Measurements from ENCODE around the gene TMEM101. TPM values are rescaled to one million over a fixed set of nuclear protein-coding genes. Genes with fewer than 3 reads are reported as not detected.

Gene TMEM101
- total and polyA plus RNA-seq, 4 donors = 28.7 to 43.5 (median 33.1) TPM

GRCh38 chr17:43979671-43980070, 35.1 kb downstream of the TMEM101 start:
- no peak for TF ChIP-seq CTCF (IDR thresholded peaks at IDR 0.05; ENCODE audit: control extremely low read depth, extremely low read depth)
- Histone ChIP-seq H3K4me3 (no peak overlapping the region), H3K9ac (ENCODE audit: insufficient read depth in 1 of 2, low read length in 2 of 2) (no peak overlapping the region), H3K9me3 (ENCODE audit: control insufficient read depth in 4 of 4, insufficient read depth in 3 of 4, low read length in 3 of 4) (no peaks in the 10 kb centered on the region), H3K4me1 (ENCODE audit: control insufficient read depth in 5 of 5, insufficient read depth in 5 of 5, low read length in 5 of 5) (peaks cover 0 to 9% (median 0%) of the 10 kb centered on the region in 5 donors), H3K27me3 (ENCODE audit: control insufficient read depth in 3 of 3, insufficient read depth in 3 of 3, low read length in 2 of 3) (peaks cover 0 to 27% (median 23%) of the 10 kb centered on the region in 3 donors), H3K36me3 (ENCODE audit: control insufficient read depth in 4 of 4, insufficient read depth in 4 of 4, low read length in 4 of 4) (no peaks in the 10 kb centered on the region), H3K27ac (ENCODE audit: low read depth in 1 of 2, low read length in 1 of 2) (no peak overlapping the region)
- no peak for ATAC-seq (ENCODE audit: insufficient read depth, low FRiP score)
- no peak for DNase-seq
- 86 to 92% methylated on average over 4 of the region's 4 CpGs for WGBS, 2 donors

GRCh38 chr17:43979011-43979410, 35.8 kb downstream of the TMEM101 start:
- WGBS, 2 donors = 80 to 84% methylated on average over 7 of the region's 7 CpGs
- Histone ChIP-seq H3K9ac (ENCODE audit: insufficient read depth in 1 of 2, low read length in 2 of 2) (no peak overlapping the region), H3K36me3 (ENCODE audit: control insufficient read depth in 4 of 4, insufficient read depth in 4 of 4, low read length in 4 of 4) (no peaks in the 10 kb centered on the region), H3K27ac (ENCODE audit: low read depth in 1 of 2, low read length in 1 of 2) (no peak overlapping the region), H3K27me3 (ENCODE audit: control insufficient read depth in 3 of 3, insufficient read depth in 3 of 3, low read length in 2 of 3) (peaks cover 0 to 22% (median 17%) of the 10 kb centered on the region in 3 donors), H3K9me3 (ENCODE audit: control insufficient read depth in 4 of 4, insufficient read depth in 3 of 4, low read length in 3 of 4) (no peaks in the 10 kb centered on the region), H3K4me1 (ENCODE audit: control insufficient read depth in 5 of 5, insufficient read depth in 5 of 5, low read length in 5 of 5) (peaks cover 0 to 7% (median 0%) of the 10 kb centered on the region in 5 donors), H3K4me3 (no peak overlapping the region)
- no peak for DNase-seq
- no peak for ATAC-seq (ENCODE audit: insufficient read depth, low FRiP score)
- TF ChIP-seq CTCF (IDR thresholded peaks at IDR 0.05; ENCODE audit: control extremely low read depth, extremely low read depth) = no peak

- no peaks in the 10 kb centered on the region for H3K9me3 ChIP-seq (ENCODE audit: control insufficient read depth in 4 of 4, insufficient read depth in 3 of 4, low read length in 3 of 4)
- H3K27ac ChIP-seq (ENCODE audit: low read depth in 1 of 2, low read length in 1 of 2) = no peak overlapping the region
- no peak for ATAC-seq (ENCODE audit: insufficient read depth, low FRiP score)
- H3K4me3 ChIP-seq = no peak overlapping the region
- DNase-seq = no peak
- TF ChIP-seq CTCF (IDR thresholded peaks at IDR 0.05; ENCODE audit: control extremely low read depth, extremely low read depth) = no peak
- no peaks in the 10 kb centered on the region for H3K4me1 ChIP-seq (ENCODE audit: control insufficient read depth in 5 of 5, insufficient read depth in 5 of 5, low read length in 5 of 5)
- no peaks in the 10 kb centered on the region for H3K36me3 ChIP-seq (ENCODE audit: control insufficient read depth in 4 of 4, insufficient read depth in 4 of 4, low read length in 4 of 4)
- peaks cover 0 to 17% (median 13%) of the 10 kb centered on the region in 3 donors for H3K27me3 ChIP-seq (ENCODE audit: control insufficient read depth in 3 of 3, insufficient read depth in 3 of 3, low read length in 2 of 3)
- 79 to 88% methylated on average over 2 of the region's 2 CpGs for WGBS, 2 donors
- H3K9ac ChIP-seq (ENCODE audit: insufficient read depth in 1 of 2, low read length in 2 of 2) = no peak overlapping the region
Measured at GRCh38 chr17:43978078-43978477, 36.7 kb downstream of the TMEM101 start.

All from lung (tissue), 12 donors.